Osteoblast (primary cell): ENCODE results near the gene PPP4R3A. TPM values are rescaled to one million over a fixed set of nuclear protein-coding genes. Genes with fewer than 3 reads are reported as not detected.
A peak's percentile ranks its signal among the peaks of the same experiment; 100 is the strongest.

Experiments
- DNase-seq: peaks from one replicate; pipeline ENCODE4 v3.0.0; 2011; ENCODE audit warnings: low spot score, mixed read lengths; ENCODE audit not compliant: insufficient read length; ENCODE audit errors: missing footprints
- H2AFZ ChIP-seq: 2 replicates; pipeline ENCODE4 v1.6.0; 2011; ENCODE audit warnings: mild to moderate bottlenecking, low read length
- H3K27ac ChIP-seq: 2 replicates; pipeline ENCODE4 v1.5.1; 2011; ENCODE audit warnings: mild to moderate bottlenecking, low read depth, low read length, moderate library complexity
- H3K27me3 ChIP-seq: 2 replicates; pipeline ENCODE4 v1.6.0; 2012; ENCODE audit warnings: mild to moderate bottlenecking, control low read depth, inconsistent platforms, low read length, moderate library complexity; ENCODE audit not compliant: insufficient read depth
- H3K36me3 ChIP-seq: 2 replicates; pipeline ENCODE4 v1.5.1; 2011; ENCODE audit warnings: mild to moderate bottlenecking, low read length, control low read depth, moderate library complexity; ENCODE audit not compliant: insufficient read depth
- H3K4me1 ChIP-seq: 2 replicates; pipeline ENCODE4 v1.5.1; 2011; ENCODE audit warnings: mild to moderate bottlenecking, low read length, control low read depth, moderate library complexity; ENCODE audit not compliant: insufficient read depth
- H3K4me2 ChIP-seq: 2 replicates; pipeline ENCODE4 v1.6.0; 2011; ENCODE audit warnings: mild to moderate bottlenecking, low read length; ENCODE audit not compliant: insufficient read depth
- H3K4me3 ChIP-seq: fragments of 200-600 bp; sonication (generic); 3 replicates; pipeline ENCODE4 v1.5.1; 2012; ENCODE audit warnings: mild to moderate bottlenecking, low read length, inconsistent platforms; ENCODE audit not compliant: insufficient read depth
- H3K79me2 ChIP-seq: 2 replicates; pipeline ENCODE4 v1.6.0; 2012; ENCODE audit warnings: mild to moderate bottlenecking, low read length, control low read depth, inconsistent platforms; ENCODE audit not compliant: insufficient read depth
- H3K9me3 ChIP-seq: 2 replicates; pipeline ENCODE4 v1.5.1; 2011; ENCODE audit warnings: low read depth, low read length, control low read depth
- H4K20me1 ChIP-seq: 2 replicates; pipeline ENCODE4 v1.6.0; 2012; ENCODE audit warnings: mild to moderate bottlenecking, low read length, control low read depth; ENCODE audit not compliant: insufficient read depth
- total RNA-seq: library from RNA; depleted of rRNA; stranded (reverse); fragments of >200 nt; gene quantifications from 2 replicates; pipeline ENCODE4 v1.2.3, GENCODE V29; 2012
- TF ChIP-seq, protein P1 (sequence below): IDR thresholded peaks from 2 replicates; pipeline ENCODE4 v1.5.1; 2011; ENCODE audit warnings: mild to moderate bottlenecking, low read depth, low read length, moderate library complexity; ENCODE audit errors: extremely low read depth

PPP4R3A gene
- total RNA-seq, 1 donor, result 43.4 TPM

DNA sequence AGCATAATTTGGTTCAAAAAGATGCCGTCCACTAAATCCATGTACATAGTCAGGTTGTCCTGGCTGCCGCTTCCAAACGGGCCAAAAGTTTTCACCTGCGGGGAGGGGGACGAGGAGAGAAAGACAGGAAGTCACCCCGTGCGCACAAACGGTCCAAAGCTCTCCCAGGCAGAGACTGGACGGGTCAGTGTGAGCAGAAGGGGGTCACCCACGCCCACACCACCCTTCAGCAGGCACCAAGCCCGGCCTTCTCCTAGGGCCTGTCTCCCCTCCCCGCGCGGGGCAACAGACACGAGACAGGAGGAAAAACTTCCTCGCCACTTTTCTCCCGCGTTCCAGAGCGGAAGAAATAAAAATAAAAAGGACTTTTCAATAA is 93.4 kb downstream of the PPP4R3A start:
- no peak for DNase-seq
- Histone ChIP-seq H3K27ac (no peak overlapping the region), H3K27me3 (peaks cover 47% of the 10 kb centered on the region), H3K4me2 (no peak overlapping the region), H3K9me3 (no peaks in the 10 kb centered on the region), H3K4me1 (peaks cover 7% of the 10 kb centered on the region), H3K36me3 (no peaks in the 10 kb centered on the region), H3K4me3 (no peak overlapping the region), H3K79me2 (no peaks in the 10 kb centered on the region), H4K20me1 (no peaks in the 10 kb centered on the region), H2AFZ (no peak overlapping the region)
- TF ChIP-seq, protein P1, sequence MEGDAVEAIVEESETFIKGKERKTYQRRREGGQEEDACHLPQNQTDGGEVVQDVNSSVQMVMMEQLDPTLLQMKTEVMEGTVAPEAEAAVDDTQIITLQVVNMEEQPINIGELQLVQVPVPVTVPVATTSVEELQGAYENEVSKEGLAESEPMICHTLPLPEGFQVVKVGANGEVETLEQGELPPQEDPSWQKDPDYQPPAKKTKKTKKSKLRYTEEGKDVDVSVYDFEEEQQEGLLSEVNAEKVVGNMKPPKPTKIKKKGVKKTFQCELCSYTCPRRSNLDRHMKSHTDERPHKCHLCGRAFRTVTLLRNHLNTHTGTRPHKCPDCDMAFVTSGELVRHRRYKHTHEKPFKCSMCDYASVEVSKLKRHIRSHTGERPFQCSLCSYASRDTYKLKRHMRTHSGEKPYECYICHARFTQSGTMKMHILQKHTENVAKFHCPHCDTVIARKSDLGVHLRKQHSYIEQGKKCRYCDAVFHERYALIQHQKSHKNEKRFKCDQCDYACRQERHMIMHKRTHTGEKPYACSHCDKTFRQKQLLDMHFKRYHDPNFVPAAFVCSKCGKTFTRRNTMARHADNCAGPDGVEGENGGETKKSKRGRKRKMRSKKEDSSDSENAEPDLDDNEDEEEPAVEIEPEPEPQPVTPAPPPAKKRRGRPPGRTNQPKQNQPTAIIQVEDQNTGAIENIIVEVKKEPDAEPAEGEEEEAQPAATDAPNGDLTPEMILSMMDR, result no peak

DNA sequence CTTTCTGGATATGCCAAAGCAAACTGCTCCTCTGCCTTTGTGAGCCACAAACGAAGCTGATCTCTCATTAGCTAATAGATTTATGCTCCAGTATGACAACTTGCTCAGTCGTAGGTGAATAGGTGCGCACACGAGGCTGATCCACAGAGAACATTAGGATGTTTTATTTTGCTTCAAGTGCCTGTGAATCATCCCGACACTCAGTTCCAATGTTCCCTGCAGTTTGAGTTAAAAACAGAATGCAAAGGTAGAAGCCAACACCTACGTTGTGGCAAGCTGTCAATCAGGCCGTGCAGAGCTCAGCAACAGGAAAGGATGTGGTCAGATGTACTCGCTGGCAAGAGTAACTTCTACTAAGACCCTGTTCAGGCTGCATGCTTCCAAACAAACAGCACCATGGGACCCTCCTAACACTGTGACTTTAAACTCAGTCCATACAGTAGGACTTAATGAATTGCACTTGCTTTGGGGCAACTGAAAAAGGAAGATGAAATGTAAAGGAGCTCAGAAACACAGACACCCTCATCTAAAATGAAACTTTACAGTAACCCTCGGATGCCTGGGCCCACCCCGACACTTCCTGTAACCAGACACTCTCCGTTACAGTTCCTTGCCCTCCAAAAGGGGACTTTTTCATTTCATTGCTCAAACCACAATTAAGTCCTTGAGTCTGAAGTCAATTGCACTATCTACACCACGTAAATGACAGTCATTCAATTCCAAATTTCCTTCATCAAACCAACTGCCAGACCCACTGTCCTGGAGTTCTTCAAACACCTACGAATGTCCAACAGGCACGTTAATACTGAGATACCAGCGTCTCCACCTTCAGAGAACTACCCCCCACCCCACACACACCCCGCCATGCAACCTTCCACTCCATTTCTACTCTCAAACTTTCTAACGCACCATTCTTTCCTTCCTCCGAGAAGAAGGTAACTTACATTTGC is 94.0 kb downstream of the PPP4R3A start:
- TF ChIP-seq, protein P1, result no peak
- Histone ChIP-seq H4K20me1 (no peaks in the 10 kb centered on the region), H3K27ac (no peak overlapping the region), H3K27me3 (peaks cover 47% of the 10 kb centered on the region), H3K4me2 (no peak overlapping the region), H3K79me2 (no peaks in the 10 kb centered on the region), H2AFZ (no peak overlapping the region), H3K4me3 (no peak overlapping the region), H3K4me1 (peaks cover 7% of the 10 kb centered on the region), H3K36me3 (no peaks in the 10 kb centered on the region), H3K9me3 (no peaks in the 10 kb centered on the region)
- DNase-seq, result no peak

DNA sequence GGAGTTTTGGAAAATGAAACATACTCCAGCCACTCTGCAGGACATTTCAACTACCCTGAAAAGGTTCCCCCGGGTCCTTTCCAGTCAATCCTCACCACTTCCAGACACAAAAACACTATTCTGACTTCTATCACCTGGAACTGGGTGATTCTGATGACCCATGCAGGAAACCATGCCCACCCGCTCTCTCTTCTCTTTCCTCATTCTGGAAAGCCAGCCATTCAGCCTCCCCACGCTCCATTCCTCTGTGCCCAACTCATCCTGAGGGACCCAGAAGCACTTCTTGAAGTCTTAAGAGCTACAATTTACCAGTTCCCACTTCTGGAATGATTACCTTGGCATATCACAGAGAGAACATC is 95.7 kb downstream of the PPP4R3A start:
- H3K79me2 ChIP-seq, result no peaks in the 10 kb centered on the region
- H3K4me1 ChIP-seq, result peaks cover 7% of the 10 kb centered on the region
- no peak overlapping the region for H3K27ac ChIP-seq
- no peaks in the 10 kb centered on the region for H4K20me1 ChIP-seq
- TF ChIP-seq, protein P1, result no peak
- no peak overlapping the region for H3K4me3 ChIP-seq
- DNase-seq, result peak; percentile 69
- H2AFZ ChIP-seq, result no peak overlapping the region
- no peaks in the 10 kb centered on the region for H3K36me3 ChIP-seq
- H3K4me2 ChIP-seq, result no peak overlapping the region
- no peaks in the 10 kb centered on the region for H3K9me3 ChIP-seq
- H3K27me3 ChIP-seq, result peaks cover 52% of the 10 kb centered on the region
